ENCODE data around the gene AIG1. TPM values are rescaled to one million over a fixed set of nuclear protein-coding genes. Genes with fewer than 3 reads are reported as not detected.

Gene AIG1
- polyA plus RNA-seq, 1 of the 3 experiments (the other 2 are of a cell fraction), result 36.8 TPM

- Histone ChIP-seq H3K27ac (ENCODE audit: low read depth in 2 of 2, low read length in 1 of 2) (no peak overlapping the region), H3K4me2 (no peak overlapping the region), H3K27me3 (ENCODE audit: insufficient read depth) (no peaks in the 10 kb centered on the region), H3K4me1 (ENCODE audit: control insufficient read depth in 1 of 2, insufficient read depth in 2 of 2, low read depth in 1 of 2, low read length in 1 of 2) (no peaks in the 10 kb centered on the region), H3F3A (replicated peaks; ENCODE audit: insufficient read depth) (no peaks in the 10 kb centered on the region), H4K20me1 (ENCODE audit: insufficient read depth) (no peaks in the 10 kb centered on the region), H3K9ac (no peak overlapping the region), H3K36me3 (replicated peaks in 1 of 2; ENCODE audit: control insufficient read depth in 1 of 2, insufficient read depth in 2 of 2, low read length in 1 of 2) (no peaks in the 10 kb centered on the region), H3K4me3 (ENCODE audit: low read depth in 2 of 2, low read length in 1 of 2) (no peak overlapping the region), H3K9me3 (no peaks in the 10 kb centered on the region), H2AFZ (ENCODE audit: low read depth) (no peak overlapping the region), H3K9me2 (no peaks in the 10 kb centered on the region), H3K79me2 (ENCODE audit: insufficient read depth) (no peaks in the 10 kb centered on the region)
- DNase-seq, result no peak
- TF ChIP-seq IRF3 (IDR thresholded peaks at IDR 0.05; ENCODE audit: low read depth, low read length) (no peak), ELF1 (IDR thresholded peaks at IDR 0.05) (no peak), FOSL2 (IDR thresholded peaks at IDR 0.05; ENCODE audit: borderline replicate concordance, low read depth) (no peak), TCF12 (IDR thresholded peaks at IDR 0.05) (no peak), GABPA (IDR thresholded peaks at IDR 0.05; ENCODE audit: low read depth) (no peak), MXI1 (IDR thresholded peaks at IDR 0.05; ENCODE audit: low read depth, low read length) (no peak)
- ChIA-PET CTCF (interaction anchor here (1.2 kb wide), 1 partner anchor 11 kb away, joined by 3 read pairs; no protein-coding TSS in a partner anchor), POLR2A (no interaction called here)
- WGBS (ENCODE audit: low lambda C conversion rate), result 100% methylated on average over 2 of the region's 2 CpGs
Observed at GRCh38 chr6:143092768-143093167, 32.1 kb downstream of the AIG1 start.

DNA sequence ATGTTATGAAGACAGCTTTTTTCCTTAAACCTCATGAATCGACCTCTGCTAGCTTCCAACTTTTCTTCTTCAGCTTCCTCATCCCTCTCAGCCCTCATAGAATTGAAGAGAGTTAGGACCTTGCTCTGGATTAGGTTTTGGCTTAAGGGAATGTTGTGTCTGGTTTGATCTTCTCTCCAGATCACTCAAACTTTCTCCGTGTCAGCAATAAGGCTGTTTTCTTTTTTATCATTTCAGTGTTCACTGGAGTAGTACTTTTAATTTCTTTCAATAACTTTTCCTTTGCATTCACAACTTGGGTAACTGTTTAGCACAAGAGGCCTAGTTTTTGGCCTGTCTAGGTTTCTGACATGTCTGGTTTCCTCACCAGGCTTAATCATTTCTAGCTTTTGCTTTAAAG lies 32.6 kb downstream of the AIG1 start:
- 53% methylated on average over 2 of the region's 2 CpGs for WGBS (ENCODE audit: low lambda C conversion rate)
- Histone ChIP-seq H3K9me2 (no peaks in the 10 kb centered on the region), H4K20me1 (ENCODE audit: insufficient read depth) (no peaks in the 10 kb centered on the region), H3K36me3 (replicated peaks in 1 of 2; ENCODE audit: control insufficient read depth in 1 of 2, insufficient read depth in 2 of 2, low read length in 1 of 2) (no peaks in the 10 kb centered on the region), H3K9ac (no peak overlapping the region), H3K27ac (ENCODE audit: low read depth in 2 of 2, low read length in 1 of 2) (no peak overlapping the region), H3K79me2 (ENCODE audit: insufficient read depth) (no peaks in the 10 kb centered on the region), H2AFZ (ENCODE audit: low read depth) (no peak overlapping the region), H3K4me3 (ENCODE audit: low read depth in 2 of 2, low read length in 1 of 2) (no peak overlapping the region), H3K27me3 (ENCODE audit: insufficient read depth) (no peaks in the 10 kb centered on the region), H3K9me3 (no peaks in the 10 kb centered on the region), H3F3A (replicated peaks; ENCODE audit: insufficient read depth) (no peaks in the 10 kb centered on the region), H3K4me2 (no peak overlapping the region), H3K4me1 (ENCODE audit: control insufficient read depth in 1 of 2, insufficient read depth in 2 of 2, low read depth in 1 of 2, low read length in 1 of 2) (no peaks in the 10 kb centered on the region)
- ChIA-PET CTCF (interaction anchor here (1.2 kb wide), 1 partner anchor 11 kb away, joined by 3 read pairs; no protein-coding TSS in a partner anchor), POLR2A (no interaction called here)
- TF ChIP-seq NRF1 (IDR thresholded peaks at IDR 0.05; ENCODE audit: low read depth, low read length), result no peak
- no peak for TF ChIP-seq EP300 (IDR thresholded peaks at IDR 0.05; ENCODE audit: borderline replicate concordance in 1 of 2, low read depth in 1 of 2, low read length in 1 of 2)
- no peak for TF ChIP-seq PBX3 (IDR thresholded peaks at IDR 0.05)
- TF ChIP-seq GABPA (IDR thresholded peaks at IDR 0.05; ENCODE audit: low read depth), result no peak
- no peak for TF ChIP-seq MXI1 (IDR thresholded peaks at IDR 0.05; ENCODE audit: low read depth, low read length)
- no peak for TF ChIP-seq FOXM1 (IDR thresholded peaks at IDR 0.05; ENCODE audit: low read depth)
- TF ChIP-seq SMC3 (IDR thresholded peaks at IDR 0.05; ENCODE audit: low read depth, low read length), result no peak
- TF ChIP-seq NFIC (IDR thresholded peaks at IDR 0.05; ENCODE audit: borderline replicate concordance), result no peak
- TF ChIP-seq TCF12 (IDR thresholded peaks at IDR 0.05), result no peak
- DNase-seq, result no peak
